Central memory CD4-positive, alpha-beta T cell (primary cell): ENCODE measurements around the gene FOXG1.

Source experiments
- DNase-seq: peaks from one replicate; pipeline ENCODE4 v3.0.0; 2022

The FOXG1 gene

DNA sequence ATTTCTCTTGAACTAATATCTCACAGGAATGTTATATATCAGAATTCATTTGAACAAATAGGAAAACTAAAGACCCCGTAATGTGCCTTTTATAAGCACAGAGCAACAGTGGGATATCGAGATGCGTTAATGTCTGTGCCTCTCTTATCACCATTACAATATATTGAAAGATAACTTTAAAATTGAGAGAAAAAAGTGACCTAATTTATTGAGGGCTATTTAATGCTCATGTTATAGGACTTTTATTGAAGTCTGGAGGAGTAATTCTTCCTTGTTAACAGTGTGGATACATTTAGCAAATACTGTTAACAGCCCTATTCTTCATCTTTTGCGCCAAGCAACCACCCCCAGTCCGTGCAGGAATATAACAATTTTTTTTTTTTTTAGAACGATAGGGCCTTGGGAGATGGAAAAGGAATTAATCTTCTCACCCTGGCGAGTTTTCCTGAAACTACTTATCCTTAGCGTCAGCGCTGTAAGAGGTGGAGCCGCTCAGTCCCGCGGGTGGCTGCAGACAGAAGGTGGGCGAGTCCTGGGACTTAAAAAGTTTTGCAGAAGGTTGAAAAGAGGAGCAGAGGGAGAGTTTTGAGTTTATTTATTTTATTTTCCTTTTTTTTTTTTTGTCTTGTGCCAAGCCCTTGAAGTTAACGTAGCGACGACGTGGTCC lies 11.0 kb downstream of the FOXG1 start:
- DNase-seq = no peak

DNA sequence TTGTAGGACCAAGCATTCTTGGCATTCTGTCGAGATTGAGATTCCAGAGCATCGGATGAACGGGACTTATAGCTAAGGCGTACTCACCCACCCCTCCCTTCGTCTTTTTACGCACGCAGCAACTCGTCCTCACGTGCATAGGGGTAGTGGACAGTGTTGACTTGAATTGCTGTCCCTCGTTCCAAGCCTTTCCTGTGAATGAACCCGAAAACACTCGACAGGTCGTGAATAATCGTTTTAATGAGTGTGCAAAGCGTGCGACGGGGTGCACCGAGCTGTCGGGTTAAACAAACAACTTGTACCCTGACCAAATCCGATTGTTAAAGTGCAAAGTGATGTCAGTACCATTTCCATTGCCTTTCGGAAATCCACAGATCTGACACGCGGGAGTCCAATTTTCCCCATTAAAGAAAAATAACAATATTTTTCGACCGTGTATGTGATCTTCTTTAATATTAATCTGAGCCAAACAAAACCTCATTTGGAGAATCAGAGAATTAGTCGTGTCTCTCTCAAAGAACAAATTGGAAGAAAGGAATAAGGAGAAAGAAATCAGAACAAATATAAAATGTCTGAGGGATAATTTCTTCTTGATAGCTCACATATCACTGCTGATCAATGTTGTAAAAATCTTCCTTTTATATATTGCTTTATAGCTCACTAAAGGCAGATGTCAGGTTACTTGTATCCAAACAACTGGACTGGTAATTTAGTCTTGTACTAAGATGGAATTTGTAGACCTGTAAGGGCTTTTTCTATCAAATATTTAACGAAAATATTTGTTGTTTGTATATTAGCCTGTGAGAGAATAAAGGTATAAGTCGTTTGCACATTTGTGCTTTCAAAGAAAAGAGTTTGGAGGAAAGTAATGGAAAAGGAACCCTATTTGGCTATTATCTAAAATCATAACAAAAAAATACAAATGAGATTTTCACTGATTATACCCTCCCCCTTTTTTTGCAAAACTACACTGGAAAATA lies 11.8 kb downstream of the FOXG1 start:
- no peak for DNase-seq

DNA sequence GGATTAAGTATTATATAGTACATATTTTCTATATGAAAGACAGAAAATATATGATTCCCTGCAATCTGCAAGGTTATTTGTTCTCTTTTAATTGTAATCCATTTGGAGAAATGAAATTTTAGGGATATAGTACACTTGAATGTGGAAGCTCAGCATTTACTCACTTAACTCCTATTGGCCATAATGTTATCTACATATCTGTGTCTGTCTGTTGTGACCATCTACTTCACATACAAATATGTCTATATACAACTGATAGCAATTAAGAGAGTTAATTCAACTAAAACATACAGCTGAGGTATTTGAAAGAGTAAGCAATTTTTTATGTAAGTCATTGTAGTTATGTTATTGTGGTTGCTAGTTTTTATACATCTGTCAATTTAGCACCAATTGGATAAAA lies 12.9 kb downstream of the FOXG1 start:
- no peak for DNase-seq

DNA sequence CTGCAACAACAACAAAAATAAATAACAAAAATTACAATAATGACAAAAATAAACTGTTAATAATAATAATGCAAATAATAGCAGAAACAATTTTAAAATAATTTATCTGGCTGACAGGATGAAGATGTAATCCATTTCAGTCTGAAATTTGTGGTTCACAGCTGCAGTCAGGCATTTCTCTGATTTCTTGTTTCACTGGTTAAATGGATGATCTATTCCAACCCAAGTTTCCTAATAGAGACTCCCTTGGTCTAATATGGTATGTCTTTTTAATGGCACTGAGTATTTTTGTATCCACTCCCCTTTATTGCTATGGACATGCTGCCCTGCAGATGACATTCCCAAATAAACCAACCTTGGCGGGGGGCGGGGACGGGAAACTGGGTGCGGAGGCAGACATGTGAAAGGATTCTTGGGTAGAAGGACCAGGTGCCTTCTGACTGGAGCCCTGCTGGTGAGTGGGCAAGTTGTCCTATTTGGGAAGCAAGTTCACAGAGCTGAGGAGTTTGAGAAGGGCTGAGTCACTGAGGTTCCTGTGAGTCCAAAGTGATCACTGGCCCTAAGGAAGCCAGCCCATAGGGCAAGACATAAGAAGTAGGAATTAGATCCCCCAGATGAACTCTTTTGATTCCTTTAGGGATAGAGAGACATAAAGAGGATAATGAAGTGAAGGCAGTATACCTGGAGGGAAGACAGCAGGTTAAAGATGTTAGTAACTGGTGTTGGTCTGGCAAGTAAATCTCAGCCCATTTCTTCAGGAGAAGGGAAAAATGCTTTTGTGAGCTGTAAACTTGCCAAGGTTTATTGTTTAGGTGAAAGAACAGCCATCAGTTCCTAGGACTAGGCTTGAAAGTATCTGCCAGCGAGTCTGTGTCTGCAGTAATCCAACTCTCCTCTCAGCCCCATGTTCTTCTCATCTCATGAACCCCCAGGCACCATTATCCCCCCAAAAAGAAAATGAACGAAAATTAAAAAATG lies 14.5 kb downstream of the FOXG1 start:
- DNase-seq = no peak

DNA sequence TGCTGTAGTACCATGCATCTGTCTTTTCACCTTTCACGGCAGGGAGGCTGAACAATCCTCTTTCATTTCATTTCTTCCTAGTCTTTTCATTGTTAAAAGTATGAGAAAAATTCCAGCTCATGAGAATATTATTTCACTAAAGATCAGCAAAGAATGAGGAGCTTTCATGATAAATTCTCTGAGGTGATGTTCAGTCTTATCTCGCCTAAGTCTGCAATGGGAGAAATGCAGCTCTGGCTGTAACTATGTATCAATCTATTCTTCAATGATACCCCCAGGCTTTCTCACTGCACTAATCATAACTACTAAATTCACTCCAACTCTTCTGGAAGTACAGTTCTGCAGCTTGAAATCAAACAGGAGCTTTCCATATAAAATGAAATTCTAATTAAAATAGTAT lies 15.7 kb downstream of the FOXG1 start:
- no peak for DNase-seq

DNA sequence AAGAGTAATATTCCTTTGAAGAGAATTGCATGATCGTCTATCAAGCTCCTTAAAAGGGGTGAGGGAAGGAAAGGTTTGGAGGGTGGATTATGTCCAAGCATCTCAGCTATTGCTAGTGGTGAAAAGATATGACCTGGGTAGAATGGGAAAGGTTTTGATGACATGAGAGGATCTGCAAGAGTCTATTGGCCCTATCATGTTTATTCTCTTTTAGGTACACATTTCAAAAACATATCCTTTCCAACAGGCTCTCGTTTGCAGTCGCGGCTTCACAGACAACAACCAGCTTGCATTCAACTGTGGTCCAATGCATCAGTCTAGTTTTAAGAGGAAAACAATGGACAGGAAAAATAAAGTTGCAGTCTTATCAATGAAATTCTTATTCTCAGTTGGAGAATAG lies 17.1 kb downstream of the FOXG1 start:
- no peak for DNase-seq

DNA sequence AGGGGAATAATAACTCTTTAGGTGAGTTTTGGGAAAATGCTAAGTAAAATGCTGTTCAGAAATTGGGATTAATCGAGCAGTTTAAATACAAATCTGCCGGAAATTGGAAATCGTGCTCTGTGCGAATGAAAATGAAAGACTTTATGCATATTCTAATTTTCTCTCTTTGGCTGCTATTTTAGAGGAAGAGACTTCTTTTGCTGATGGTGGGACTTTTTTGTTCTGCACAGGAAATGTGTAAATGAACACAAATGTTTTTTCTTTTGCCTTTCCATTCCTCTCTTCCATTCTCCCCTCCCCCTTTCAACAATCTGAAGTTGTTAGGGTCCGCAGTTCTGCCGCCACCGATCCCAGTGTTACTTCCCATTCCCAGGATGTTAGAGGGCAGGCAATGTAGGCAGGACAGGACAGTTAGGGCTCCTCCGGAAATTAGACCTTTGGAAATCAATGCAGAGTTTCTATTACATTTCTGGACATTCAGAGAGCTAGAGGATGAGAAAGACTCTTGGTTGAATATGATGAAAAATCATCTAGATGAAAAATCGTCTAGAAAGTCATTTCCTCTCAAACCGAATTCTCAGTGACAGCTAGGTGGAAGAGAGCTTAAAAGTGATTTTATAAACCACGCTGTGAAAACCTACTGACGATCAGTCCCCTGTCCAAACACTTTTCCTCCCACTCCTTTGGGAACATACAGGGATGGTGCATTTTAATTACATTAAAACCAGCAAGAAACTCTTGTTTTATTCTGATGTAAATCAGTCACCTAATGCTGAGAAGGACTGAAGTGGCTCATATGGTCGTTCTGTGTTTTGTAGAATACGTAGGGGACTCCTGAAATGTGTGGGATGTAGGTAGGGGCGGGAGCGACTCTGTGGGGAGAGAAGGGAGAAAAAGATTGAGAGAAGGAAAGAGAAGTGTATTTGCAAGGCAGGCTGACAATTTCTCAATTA lies 17.8 kb downstream of the FOXG1 start:
- no peak for DNase-seq

DNA sequence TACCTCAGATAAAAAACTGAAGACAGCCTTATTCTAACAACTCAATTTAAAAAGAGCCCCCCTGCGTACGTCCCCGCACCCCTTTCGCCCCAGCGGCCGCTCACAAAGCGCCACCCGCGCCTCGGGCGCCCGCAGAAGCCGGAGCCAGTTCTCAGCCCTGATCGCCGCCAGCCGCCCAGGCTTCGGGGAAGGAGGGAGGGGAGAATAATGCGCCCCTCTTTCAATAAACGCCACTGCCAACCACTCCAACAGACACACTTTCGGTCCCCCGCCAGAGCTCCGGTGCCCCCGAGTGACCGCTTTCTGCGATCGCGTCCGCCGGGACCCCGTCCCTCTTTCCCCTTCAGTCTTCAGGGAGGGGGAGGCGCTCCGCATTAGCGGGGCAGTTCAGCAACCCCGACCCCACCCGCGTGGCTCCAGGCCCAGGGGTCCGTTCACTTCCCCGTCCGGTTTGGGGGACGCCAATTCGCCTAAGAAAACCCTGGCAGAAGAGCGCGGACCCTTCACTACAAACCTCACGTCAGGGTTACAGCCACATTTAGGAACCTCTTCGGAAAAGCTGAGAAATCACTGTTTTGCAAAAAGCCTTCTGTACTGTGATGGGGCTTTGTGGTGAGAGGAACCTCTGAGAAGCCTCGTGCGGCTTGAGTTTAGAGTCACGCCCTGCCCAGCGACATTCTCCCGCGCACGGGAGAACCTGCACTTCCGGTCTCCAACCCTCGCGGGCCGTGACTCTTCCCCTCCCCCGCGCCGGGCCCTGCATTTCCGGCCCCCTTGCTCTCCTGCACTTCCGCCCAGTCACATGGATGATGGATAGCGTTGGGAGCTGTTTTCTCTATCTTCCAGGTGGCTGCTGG lies 18.7 kb downstream of the FOXG1 start:
- no peak for DNase-seq

DNA sequence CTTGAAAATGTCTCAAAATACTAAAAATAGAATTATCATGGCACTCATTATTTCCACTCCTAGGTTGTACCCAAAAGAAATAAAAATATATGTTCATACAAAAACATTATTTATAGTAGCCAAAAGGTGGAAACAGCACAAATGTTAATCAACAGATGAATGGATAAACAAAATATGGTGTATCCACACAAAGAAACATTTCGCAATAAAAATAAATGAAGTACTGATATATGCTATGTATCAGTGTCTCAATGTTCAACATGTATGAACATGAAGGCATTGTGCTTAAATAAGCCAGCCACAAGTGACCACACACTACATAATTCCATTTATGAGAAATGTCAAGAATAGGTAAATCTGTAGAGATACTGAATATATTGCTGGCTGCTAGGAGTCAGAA lies 40.9 kb downstream of the FOXG1 start:
- DNase-seq = no peak

DNA sequence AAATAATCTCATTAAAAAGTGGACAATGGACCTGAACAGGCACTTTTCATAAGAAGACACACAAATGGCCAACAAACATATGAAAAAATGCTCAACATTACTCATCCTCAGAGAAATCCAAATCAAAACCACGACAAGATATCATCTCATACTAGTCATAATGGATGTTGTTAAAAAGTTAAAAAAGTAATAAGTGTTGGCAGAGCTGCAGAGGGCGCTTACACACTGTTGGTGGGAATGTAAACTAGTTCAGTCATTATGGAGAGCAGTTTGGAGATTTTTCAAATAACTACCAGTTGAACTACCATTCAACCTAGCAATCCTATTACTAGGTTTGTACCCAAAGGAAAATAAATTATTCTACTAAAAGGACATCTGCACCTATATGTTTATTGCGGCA lies 47.2 kb downstream of the FOXG1 start:
- DNase-seq = no peak
